Neural cell (in vitro differentiated cells): ENCODE measurements around the gene CFDP1. TPM values are rescaled to one million over a fixed set of nuclear protein-coding genes. Genes with fewer than 3 reads are reported as not detected.

Source experiments
- H2AFZ ChIP-seq: fragments of 200-600, 300-800 bp; sonication (generic), shearing (Covaris generic); 2 replicates; pipeline ENCODE4 v1.6.0; 2014; ENCODE audit warnings: low read depth, mild to moderate bottlenecking, antibody characterized with exemption, low read length, moderate library complexity
- H3F3A ChIP-seq: fragments of 200-600 bp; shearing (Covaris generic); 2 replicates; pipeline ENCODE4 v1.6.1; 2016; ENCODE audit warnings: mild to moderate bottlenecking, moderate library complexity, mixed read lengths, antibody characterized with exemption, low read length; ENCODE audit not compliant: insufficient read depth, poor library complexity, severe bottlenecking
- H3K27ac ChIP-seq: fragments of 200-600, 300-800 bp; sonication (generic), shearing (Covaris generic); 2 replicates; pipeline ENCODE4 v1.5.1; 2014; ENCODE audit warnings: mild to moderate bottlenecking, low read length, moderate library complexity
- H3K27me3 ChIP-seq: fragments of 300-800, 200-600 bp; sonication (generic), shearing (Covaris generic); 2 replicates; pipeline ENCODE4 v1.6.0; 2014; ENCODE audit warnings: mild to moderate bottlenecking, low read depth, low read length, moderate library complexity; ENCODE audit not compliant: insufficient read depth
- H3K36me3 ChIP-seq: fragments of 300-800, 200-600 bp; sonication (generic), shearing (Covaris generic); 2 replicates; pipeline ENCODE4 v1.5.1; 2014; ENCODE audit warnings: mild to moderate bottlenecking, antibody characterized with exemption, low read length, moderate library complexity; ENCODE audit not compliant: insufficient read depth
- H3K4me2 ChIP-seq: fragments of 300-800, 200-600 bp; sonication (generic), shearing (Covaris generic); 2 replicates; pipeline ENCODE4 v1.6.0; 2014; ENCODE audit warnings: mild to moderate bottlenecking, low read length
- H3K4me3 ChIP-seq: fragments of 300-800, 200-600 bp; sonication (generic), shearing (Covaris generic); 2 replicates; pipeline ENCODE4 v1.5.1; 2014; ENCODE audit warnings: mild to moderate bottlenecking, low read length, moderate library complexity
- H3K79me2 ChIP-seq: fragments of 200-600 bp; shearing (Covaris generic); replicated peaks from 2 replicates; pipeline ENCODE4 v1.6.0; 2014; ENCODE audit warnings: mild to moderate bottlenecking, low read length, moderate library complexity; ENCODE audit not compliant: insufficient read depth
- H3K9ac ChIP-seq: fragments of 300-800, 200-600 bp; sonication (generic), shearing (Covaris generic); 2 replicates; pipeline ENCODE4 v1.6.1; 2016; ENCODE audit warnings: mild to moderate bottlenecking, low read length, mixed read lengths
- H3K9me2 ChIP-seq: fragments of 200-600 bp; shearing (Covaris generic); 2 replicates; pipeline ENCODE4 v1.6.1; 2016; ENCODE audit warnings: mild to moderate bottlenecking, low read length, mixed read lengths; ENCODE audit not compliant: insufficient read depth
- H3K9me3 ChIP-seq: fragments of 200-600, 300-800 bp; sonication (generic), shearing (Covaris generic); 2 replicates; pipeline ENCODE4 v1.6.1; 2016; ENCODE audit warnings: mild to moderate bottlenecking, mixed run types, low read length, moderate library complexity, mixed read lengths
- H4K20me1 ChIP-seq: fragments of 200-600 bp; shearing (Covaris generic); 2 replicates; pipeline ENCODE4 v1.6.1; 2016; ENCODE audit warnings: mild to moderate bottlenecking, mixed run types; ENCODE audit not compliant: insufficient read depth
- CTCF ChIP-seq: fragments of 450-650 bp; IDR thresholded peaks from 2 replicates; pipeline ENCODE4 v1.5.1; 2014; ENCODE audit warnings: antibody characterized with exemption, mild to moderate bottlenecking, moderate library complexity; ENCODE audit not compliant: poor library complexity, severe bottlenecking
- EP300 ChIP-seq: fragments of 450-650 bp; conservative IDR thresholded peaks from 2 replicates; pipeline ENCODE4 v1.6.1; 2014; ENCODE audit warnings: antibody characterized with exemption, mild to moderate bottlenecking, moderate library complexity; ENCODE audit not compliant: poor library complexity, severe bottlenecking
- EZH2 ChIP-seq: fragments of 200-600, 300-800 bp; shearing (Covaris generic), sonication (generic); IDR thresholded peaks from 2 replicates; pipeline ENCODE4 v1.6.1; 2014; ENCODE audit warnings: antibody characterized with exemption, low read length, borderline replicate concordance, mild to moderate bottlenecking; ENCODE audit not compliant: insufficient read depth, poor library complexity, severe bottlenecking
- MXI1 ChIP-seq: fragments of 450-650 bp; conservative IDR thresholded peaks from 2 replicates; pipeline ENCODE4 v1.6.1; 2014; ENCODE audit warnings: antibody characterized with exemption, mild to moderate bottlenecking; ENCODE audit not compliant: poor library complexity, severe bottlenecking
- POLR2AphosphoS5 ChIP-seq: IDR thresholded peaks from 2 replicates; pipeline ENCODE4 v1.6.1; 2012
- RAD21 ChIP-seq: fragments of 450-650 bp; conservative IDR thresholded peaks from 2 replicates; pipeline ENCODE4 v1.6.1; 2014; ENCODE audit warnings: antibody characterized with exemption, mild to moderate bottlenecking, moderate library complexity
- REST ChIP-seq: IDR thresholded peaks from 2 replicates; pipeline ENCODE4 v1.6.1; 2012; ENCODE audit warnings: borderline replicate concordance
- SMC3 ChIP-seq: fragments of 450-650 bp; conservative IDR thresholded peaks from 2 replicates; pipeline ENCODE4 v1.6.1; 2014; ENCODE audit warnings: antibody characterized with exemption, mild to moderate bottlenecking, moderate library complexity; ENCODE audit not compliant: poor library complexity
- TAF1 ChIP-seq: IDR thresholded peaks from 2 replicates; pipeline ENCODE4 v1.6.1; 2012; ENCODE audit warnings: low read depth
- polyA plus RNA-seq: library from polyadenylated mRNA; depleted of rRNA; stranded (reverse); fragments of >200 nt; gene quantifications from 2 replicates; pipeline ENCODE4 v1.2.3, GENCODE V29; 2014

CFDP1 gene
- polyA plus RNA-seq, 1 donor from 2014 or later = 201 TPM

- no peak for TF ChIP-seq REST
These were observed 144.6 kb downstream of the CFDP1 start (continued) for GRCh38 chr16:75288596-75289120.

- Histone ChIP-seq H3K4me2 (no peak overlapping the region), H3K36me3 (no peaks in the 10 kb centered on the region), H3K9ac (no peak overlapping the region), H3K9me2 (no peaks in the 10 kb centered on the region), H3K79me2 (no peaks in the 10 kb centered on the region), H2AFZ (no peak overlapping the region), H3K4me3 (no peak overlapping the region), H3F3A (no peaks in the 10 kb centered on the region), H4K20me1 (no peaks in the 10 kb centered on the region), H3K27ac (no peak overlapping the region), H3K27me3 (no peaks in the 10 kb centered on the region), H3K9me3 (no peaks in the 10 kb centered on the region)
- TF ChIP-seq RAD21 (no peak), REST (no peak), SMC3 (no peak), POLR2AphosphoS5 (no peak), MXI1 (no peak), TAF1 (no peak), CTCF (no peak), EZH2 (no peak), EP300 (no peak)
These were observed 145.1 kb downstream of the CFDP1 start for GRCh38 chr16:75288181-75288580.
